HCT116 (cell line): Measurements from ENCODE around the gene ERC2. TPM values are rescaled to one million over a fixed set of nuclear protein-coding genes. Genes with fewer than 3 reads are reported as not detected.

Experiments
- ATAC-seq: fragments of 200-7000 bp; cut with Tn5 transposase; 2 replicates; pipeline ENCODE4 v1.9.1; 2020; ENCODE audit warnings: mild to moderate bottlenecking, moderate library complexity
- BruUV-seq: library from RNA; stranded (reverse); fragments of 400-500 nt; replicated peaks from 2 replicates; lab custom pipeline; 2021; lab: Mats Ljungman, UMichigan
- CTCF ChIA-PET: fragments of 300-600 bp; sonication (Branson Sonifier 250); formaldehyde crosslinking; loops from one replicate; lab custom pipeline; 2021; ENCODE audit warnings: antibody characterized with exemption; lab: Charles Lee
- POLR2A ChIA-PET: fragments of 300-600, 350-600 bp; sonication (Branson Sonifier 250); formaldehyde crosslinking; loops from one replicate; lab custom pipeline; 2021; ENCODE audit warnings: antibody characterized with exemption; lab: Charles Lee
- RAD21 ChIA-PET, 2 experiments: fragments of 300-600 bp; sonication (Branson Sonifier 250); formaldehyde crosslinking; loops; one replicate each; lab custom pipeline; 2023; ENCODE audit warnings: low total read pairs in 2 of 2; ENCODE audit not compliant: uncharacterized antibody in 2 of 2, unreplicated experiment in 2 of 2, low non-redundant PET in 1 of 2; lab: Charles Lee
- DNase-seq: peaks from one replicate; pipeline ENCODE4 v3.0.0-alpha.2; 2010; ENCODE audit warnings: low read depth, low spot score
- H2AFZ ChIP-seq: fragments of 200-600 bp; shearing (Covaris generic), sonication (generic); 2 replicates; pipeline ENCODE4 v1.6.1; 2017; ENCODE audit warnings: low read depth, mixed run types, mixed read lengths, antibody characterized with exemption, low read length; ENCODE audit not compliant: poor library complexity, severe bottlenecking
- H3K27ac ChIP-seq: 2 replicates; pipeline ENCODE4 v1.5.1; 2012; ENCODE audit warnings: low read depth, low read length
- H3K27me3 ChIP-seq: fragments of 200-600 bp; sonication (generic); 2 replicates; pipeline ENCODE4 v1.6.1; 2016; ENCODE audit warnings: mixed run types, low read length, mixed read lengths; ENCODE audit not compliant: insufficient read depth
- H3K36me3 ChIP-seq, 2 experiments: fragments of 200-500 bp in 1 of 2; fragments of 200-600 bp in 1 of 2; sonication (Bioruptor generic) in 1 of 2; sonication (generic) in 1 of 2; 2 replicates each; pipeline versions ENCODE4 v1.5.1 to v1.6.1; 2014 to 2016; ENCODE audit warnings: low read length in 2 of 2, inconsistent platforms in 1 of 2, mixed read lengths in 1 of 2, mixed run types in 1 of 2; ENCODE audit not compliant: insufficient read depth in 2 of 2, control insufficient read depth in 1 of 2
- H3K4me1 ChIP-seq, 2 experiments: fragments of 200-600 bp in 1 of 2; sonication (generic) in 1 of 2; 2 replicates each; pipeline versions ENCODE4 v1.5.1 to v1.6.1; 2012 to 2017; ENCODE audit warnings: low read length in 2 of 2, inconsistent platforms in 1 of 2, mild to moderate bottlenecking in 1 of 2, mixed read lengths in 1 of 2, mixed run types in 1 of 2, moderate library complexity in 1 of 2; ENCODE audit not compliant: insufficient read depth in 2 of 2, control insufficient read depth in 1 of 2
- H3K4me2 ChIP-seq: fragments of 200-600 bp; sonication (generic); 2 replicates; pipeline ENCODE4 v1.6.1; 2017; ENCODE audit warnings: mixed run types, low read length, mixed read lengths
- H3K4me3 ChIP-seq, 2 experiments: fragments of 200-600 bp in 1 of 2; sonication (generic) in 1 of 2; replicated peaks in 1 of 2; 2 replicates each; pipeline ENCODE4 v1.5.1; 2011 to 2016; ENCODE audit warnings: low read length in 2 of 2, control low read depth in 1 of 2, low read depth in 1 of 2, mild to moderate bottlenecking in 1 of 2, mixed read lengths in 1 of 2, mixed run types in 1 of 2
- H3K79me2 ChIP-seq: fragments of 200-600 bp; sonication (generic); 2 replicates; pipeline ENCODE4 v1.6.1; 2017; ENCODE audit warnings: mild to moderate bottlenecking, mixed run types, low read length, moderate library complexity, mixed read lengths; ENCODE audit not compliant: insufficient read depth
- H3K9ac ChIP-seq: fragments of 200-600 bp; sonication (generic); 2 replicates; pipeline ENCODE4 v1.6.1; 2016; ENCODE audit warnings: low read length, mixed read lengths
- H3K9me2 ChIP-seq: fragments of 200-600 bp; sonication (generic), shearing (Covaris generic); 2 replicates; pipeline ENCODE4 v1.6.1; 2017; ENCODE audit warnings: mixed run types, mild to moderate bottlenecking, moderate library complexity; ENCODE audit not compliant: insufficient read depth
- H3K9me3 ChIP-seq, 2 experiments: fragments of 200-500 bp in 1 of 2; fragments of 200-600 bp in 1 of 2; sonication (Bioruptor generic) in 1 of 2; sonication (generic) in 1 of 2; 2 replicates each; pipeline ENCODE4 v1.6.1; 2014 to 2017; ENCODE audit warnings: low read length in 2 of 2, mixed read lengths in 2 of 2, inconsistent platforms in 1 of 2, low read depth in 1 of 2, mild to moderate bottlenecking in 1 of 2, mixed run types in 1 of 2, moderate library complexity in 1 of 2; ENCODE audit not compliant: control insufficient read depth in 1 of 2, insufficient read depth in 1 of 2
- H4K20me1 ChIP-seq: fragments of 200-600 bp; sonication (generic), shearing (Covaris generic); 2 replicates; pipeline ENCODE4 v1.6.1; 2017; ENCODE audit warnings: mixed run types, mild to moderate bottlenecking, moderate library complexity; ENCODE audit not compliant: insufficient read depth
- ATF3 ChIP-seq: IDR thresholded peaks from 2 replicates; pipeline ENCODE4 v1.6.1; 2012
- CEBPB ChIP-seq: IDR thresholded peaks from 2 replicates; pipeline ENCODE4 v1.6.1; 2012; ENCODE audit warnings: low read depth
- CTCF ChIP-seq, 3 experiments: fragments of 200-600 bp in 1 of 3; sonication (generic) in 1 of 3; IDR thresholded peaks in 2 of 3; conservative IDR thresholded peaks in 1 of 3; 2 replicates each; pipeline ENCODE4 v1.5.1; 2012 to 2017; ENCODE audit warnings: low read depth in 2 of 3, low read length in 2 of 3, antibody characterized with exemption in 1 of 3, borderline replicate concordance in 1 of 3, control low read depth in 1 of 3, mild to moderate bottlenecking in 1 of 3, mixed read lengths in 1 of 3, mixed run types in 1 of 3, moderate library complexity in 1 of 3; ENCODE audit not compliant: insufficient read depth in 1 of 3
- EGR1 ChIP-seq: IDR thresholded peaks from 2 replicates; pipeline ENCODE4 v1.6.1; 2012; ENCODE audit warnings: low read depth
- EZH2 ChIP-seq: fragments of 200-600 bp; sonication (generic); IDR thresholded peaks from 2 replicates; pipeline ENCODE4 v1.6.1; 2017; ENCODE audit warnings: antibody characterized with exemption, mixed run types
- EZH2phosphoT487 ChIP-seq: fragments of 200-600 bp; IDR thresholded peaks from 2 replicates; pipeline ENCODE4 v1.6.1; 2018; ENCODE audit warnings: antibody characterized with exemption, borderline replicate concordance
- FOSL1 ChIP-seq: IDR thresholded peaks from 2 replicates; pipeline ENCODE4 v1.6.1; 2012; ENCODE audit warnings: low read depth
- JUND ChIP-seq: IDR thresholded peaks from 2 replicates; pipeline ENCODE4 v1.6.1; 2012
- MAX ChIP-seq: IDR thresholded peaks from 2 replicates; pipeline ENCODE4 v1.6.1; 2012
- POLR2A ChIP-seq: IDR thresholded peaks from 2 replicates; pipeline ENCODE4 v1.7.0; 2011; ENCODE audit warnings: borderline replicate concordance; ENCODE audit not compliant: insufficient read depth, insufficient read length; ENCODE audit errors: extremely low read depth
- SIN3A ChIP-seq: IDR thresholded peaks from 2 replicates; pipeline ENCODE4 v1.6.1; 2012; ENCODE audit warnings: low read depth
- SP1 ChIP-seq: IDR thresholded peaks from 2 replicates; pipeline ENCODE4 v1.6.1; 2012; ENCODE audit warnings: low read depth
- SRF ChIP-seq: IDR thresholded peaks from 2 replicates; pipeline ENCODE4 v1.6.1; 2012; ENCODE audit warnings: low read depth
- TCF7L2 ChIP-seq: IDR thresholded peaks from 2 replicates; pipeline ENCODE4 v1.7.0; 2011; ENCODE audit warnings: borderline replicate concordance, inconsistent platforms; ENCODE audit not compliant: insufficient read depth, insufficient read length; ENCODE audit errors: extremely low read depth
- YY1 ChIP-seq: IDR thresholded peaks from 2 replicates; pipeline ENCODE4 v1.6.1; 2011; ENCODE audit warnings: low read length, low read depth, moderate library complexity, mild to moderate bottlenecking; ENCODE audit not compliant: insufficient replicate concordance; ENCODE audit errors: extremely low read depth
- ZNF274 ChIP-seq: fragments of 200-500 bp; sonication (Bioruptor generic); IDR thresholded peaks from 2 replicates; pipeline ENCODE4 v1.6.1; 2014; ENCODE audit warnings: mild to moderate bottlenecking, low read depth, low read length, inconsistent platforms
- intact Hi-C: fragments of 100-400 bp; cut with micrococcal nuclease; formaldehyde crosslinking; loops from 2 replicates; pipeline ENCODE4 v1.10.0; 2022
- total RNA-seq: library from RNA; stranded (reverse); gene quantifications from one replicate; pipeline ENCODE4 v1.2.1, GENCODE V29; 2021; ENCODE audit not compliant: unreplicated experiment

ERC2 gene
- total RNA-seq, 1 experiment from 2014 or later = not detected

- intact Hi-C loops = no loop called here
- Histone ChIP-seq H3K27ac (no peak overlapping the region), H3K4me3 (no peak overlapping the region), H3K9me3 (no peaks in the 10 kb centered on the region), H2AFZ (no peak overlapping the region), H3K9me2 (no peaks in the 10 kb centered on the region), H3K27me3 (peaks cover 26% of the 10 kb centered on the region), H3K4me2 (no peak overlapping the region), H3K9ac (no peak overlapping the region), H3K36me3 (no peaks in the 10 kb centered on the region), H3K4me1 (no peaks in the 10 kb centered on the region), H3K79me2 (no peaks in the 10 kb centered on the region), H4K20me1 (no peaks in the 10 kb centered on the region)
- no peak for TF ChIP-seq SIN3A
- ATAC-seq = no peak
- ChIA-PET CTCF (no interaction called here), POLR2A (no interaction called here), RAD21 (no interaction called here)
- no TSS peak for BruUV-seq
- no peak for DNase-seq
Measured at GRCh38 chr3:56406826-56407515, 61.3 kb downstream of the ERC2 start.

- BruUV-seq = no TSS peak
- no peak overlapping the region for H3K4me3 ChIP-seq
- H3K27me3 ChIP-seq = peaks cover 37% of the 10 kb centered on the region
- H3K4me1 ChIP-seq = no peaks in the 10 kb centered on the region
- no peak overlapping the region for H3K9ac ChIP-seq
- no peak overlapping the region for H3K27ac ChIP-seq
- no peaks in the 10 kb centered on the region for H3K36me3 ChIP-seq
- ChIA-PET CTCF (no interaction called here), POLR2A (no interaction called here), RAD21 (no interaction called here)
- no peak for ATAC-seq
- H2AFZ ChIP-seq = no peak overlapping the region
- no peaks in the 10 kb centered on the region for H3K9me3 ChIP-seq
- H3K79me2 ChIP-seq = no peaks in the 10 kb centered on the region
- H4K20me1 ChIP-seq = no peaks in the 10 kb centered on the region
- no peak overlapping the region for H3K4me2 ChIP-seq
- H3K9me2 ChIP-seq = no peaks in the 10 kb centered on the region
- DNase-seq = no peak
- intact Hi-C loops = no loop called here
- TF ChIP-seq JUND = no peak
- no peak for TF ChIP-seq EZH2
- no peak for TF ChIP-seq ZNF274
- TF ChIP-seq CTCF (IDR thresholded peaks at IDR 0.05 in 2 of 3, conservative IDR thresholded peaks at IDR 0.05 in 1 of 3; ENCODE audit: borderline replicate concordance in 1 of 3, insufficient read depth in 1 of 3, low read depth in 2 of 3, low read length in 2 of 3) = no peak
- no peak for TF ChIP-seq CEBPB
- TF ChIP-seq YY1 = no peak
- no peak for TF ChIP-seq ATF3
- TF ChIP-seq MAX = no peak
- no peak for TF ChIP-seq TCF7L2
- no peak for TF ChIP-seq SRF
- no peak for TF ChIP-seq EZH2phosphoT487
- no peak for TF ChIP-seq SP1
- no peak for TF ChIP-seq POLR2A
- TF ChIP-seq FOSL1 = no peak
- no peak for TF ChIP-seq EGR1
- no peak for TF ChIP-seq SIN3A
Measured at GRCh38 chr3:56404884-56405283, 63.4 kb downstream of the ERC2 start.
